ENCODE results near the gene TBC1D16. TPM values are rescaled to one million over a fixed set of nuclear protein-coding genes. Genes with fewer than 3 reads are reported as not detected.

The TBC1D16 gene
- total RNA-seq, 3 donors from 2014 or later: 27.1 to 92.2 (median 32.8) TPM

- intact Hi-C loops (cut with DNase I; ENCODE audit: low total_unique reads): no loop called here
- no peak for DNase-seq (ENCODE audit: low spot score in 2 of 2)
- TF ChIP-seq, protein P1, sequence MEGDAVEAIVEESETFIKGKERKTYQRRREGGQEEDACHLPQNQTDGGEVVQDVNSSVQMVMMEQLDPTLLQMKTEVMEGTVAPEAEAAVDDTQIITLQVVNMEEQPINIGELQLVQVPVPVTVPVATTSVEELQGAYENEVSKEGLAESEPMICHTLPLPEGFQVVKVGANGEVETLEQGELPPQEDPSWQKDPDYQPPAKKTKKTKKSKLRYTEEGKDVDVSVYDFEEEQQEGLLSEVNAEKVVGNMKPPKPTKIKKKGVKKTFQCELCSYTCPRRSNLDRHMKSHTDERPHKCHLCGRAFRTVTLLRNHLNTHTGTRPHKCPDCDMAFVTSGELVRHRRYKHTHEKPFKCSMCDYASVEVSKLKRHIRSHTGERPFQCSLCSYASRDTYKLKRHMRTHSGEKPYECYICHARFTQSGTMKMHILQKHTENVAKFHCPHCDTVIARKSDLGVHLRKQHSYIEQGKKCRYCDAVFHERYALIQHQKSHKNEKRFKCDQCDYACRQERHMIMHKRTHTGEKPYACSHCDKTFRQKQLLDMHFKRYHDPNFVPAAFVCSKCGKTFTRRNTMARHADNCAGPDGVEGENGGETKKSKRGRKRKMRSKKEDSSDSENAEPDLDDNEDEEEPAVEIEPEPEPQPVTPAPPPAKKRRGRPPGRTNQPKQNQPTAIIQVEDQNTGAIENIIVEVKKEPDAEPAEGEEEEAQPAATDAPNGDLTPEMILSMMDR (IDR thresholded peaks at IDR 0.05): no peak
- TF ChIP-seq POLR2AphosphoS5 (IDR thresholded peaks at IDR 0.05): no peak
- TF ChIP-seq POLR2A (IDR thresholded peaks at IDR 0.05): no peak
- no peaks in the 10 kb centered on the region for H3K36me3 ChIP-seq
- H3K27me3 ChIP-seq: no peaks in the 10 kb centered on the region
- H3K27ac ChIP-seq: no peak overlapping the region
- no peaks in the 10 kb centered on the region for H3K9me3 ChIP-seq
- H3K4me1 ChIP-seq: peaks cover 0 to 10% of the 10 kb centered on the region in 2 donors
- H3K4me3 ChIP-seq: no peak overlapping the region
Observed at GRCh38 chr17:80003969-80004368, 31.7 kb downstream of the TBC1D16 start.

- DNase-seq (ENCODE audit: low spot score in 2 of 2): no peak
- no peak for TF ChIP-seq POLR2A (IDR thresholded peaks at IDR 0.05)
- TF ChIP-seq, protein P1 (IDR thresholded peaks at IDR 0.05): no peak
- no peak for TF ChIP-seq POLR2AphosphoS5 (IDR thresholded peaks at IDR 0.05)
- Histone ChIP-seq H3K36me3 (no peaks in the 10 kb centered on the region), H3K9me3 (no peaks in the 10 kb centered on the region), H3K4me3 (no peak overlapping the region), H3K4me1 (peaks cover 0 to 5% of the 10 kb centered on the region in 2 donors), H3K27ac (no peak overlapping the region), H3K27me3 (no peaks in the 10 kb centered on the region)
- intact Hi-C loops (cut with DNase I; ENCODE audit: low total_unique reads): no loop called here
Observed at GRCh38 chr17:80002690-80003490, 32.8 kb downstream of the TBC1D16 start.

GRCh38 chr17:80002070-80002641, 33.5 kb downstream of the TBC1D16 start:
- DNase-seq (ENCODE audit: low spot score in 2 of 2): no peak
- no peaks in the 10 kb centered on the region for H3K36me3 ChIP-seq
- no peak overlapping the region for H3K27ac ChIP-seq
- H3K4me1 ChIP-seq: peaks cover 0 to 5% of the 10 kb centered on the region in 2 donors
- no peaks in the 10 kb centered on the region for H3K9me3 ChIP-seq
- H3K4me3 ChIP-seq: no peak overlapping the region
- intact Hi-C loops (cut with DNase I; ENCODE audit: low total_unique reads): no loop called here
- TF ChIP-seq, protein P1 (IDR thresholded peaks at IDR 0.05): no peak
- TF ChIP-seq POLR2AphosphoS5 (IDR thresholded peaks at IDR 0.05): no peak
- no peak for TF ChIP-seq POLR2A (IDR thresholded peaks at IDR 0.05)
- H3K27me3 ChIP-seq: no peaks in the 10 kb centered on the region

GRCh38 chr17:80000981-80001775, 34.5 kb downstream of the TBC1D16 start:
- Histone ChIP-seq H3K27me3 (no peaks in the 10 kb centered on the region), H3K27ac (no peak overlapping the region), H3K4me1 (peaks cover 0 to 5% of the 10 kb centered on the region in 2 donors), H3K36me3 (no peaks in the 10 kb centered on the region), H3K4me3 (no peak overlapping the region), H3K9me3 (no peaks in the 10 kb centered on the region)
- intact Hi-C loops (cut with DNase I; ENCODE audit: low total_unique reads): no loop called here
- TF ChIP-seq, protein P1 (IDR thresholded peaks at IDR 0.05): no peak
- TF ChIP-seq POLR2A (IDR thresholded peaks at IDR 0.05): no peak
- no peak for TF ChIP-seq POLR2AphosphoS5 (IDR thresholded peaks at IDR 0.05)
- no peak for DNase-seq (ENCODE audit: low spot score in 2 of 2)

All from breast epithelium (tissue), 4 donors.